B cell (primary cell): ENCODE results near the gene TRIM2. TPM values are rescaled to one million over a fixed set of nuclear protein-coding genes. Genes with fewer than 3 reads are reported as not detected.

Source experiments
- ATAC-seq: fragments of 200-7000 bp; cut with Tn5 transposase; one replicate; pipeline ENCODE4 v1.10.0; 2021; ENCODE audit warnings: low read depth, mild to moderate bottlenecking, moderate number of reproducible peaks, moderate library complexity
- CTCF ChIA-PET: fragments of 350-600 bp; sonication (Branson Sonifier 250); formaldehyde crosslinking; loops from one replicate; lab custom pipeline; 2021; ENCODE audit warnings: antibody characterized with exemption, inconsistent platforms; lab: Charles Lee
- POLR2A ChIA-PET: fragments of 350-600 bp; sonication (Branson Sonifier 250); formaldehyde crosslinking; loops from one replicate; lab custom pipeline; 2021; ENCODE audit warnings: antibody characterized with exemption; lab: Charles Lee
- DNase-seq: peaks from one replicate; pipeline ENCODE4 v3.0.0; 2013
- H2AFZ ChIP-seq: 2 replicates; pipeline ENCODE4 v1.6.1; 2012; ENCODE audit warnings: mild to moderate bottlenecking, low read depth, low read length; ENCODE audit not compliant: insufficient read depth, poor library complexity, severe bottlenecking
- H3K27ac ChIP-seq, 2 donors: 1 replicate in 1 of 2; 2 replicates in 1 of 2; pipeline ENCODE4 v1.5.1; 2012 to 2013; ENCODE audit warnings: low read length in 2 of 2, mild to moderate bottlenecking in 2 of 2, moderate library complexity in 1 of 2
- H3K27me3 ChIP-seq, 4 experiments: fragments of 200-600 bp in 1 of 4; sonication (generic) in 1 of 4; replicated peaks in 1 of 4; 1 replicate in 2 of 4; 2 replicates in 2 of 4; pipeline versions ENCODE4 v1.6.1 to v1.7.0; 2013 to 2016; ENCODE audit warnings: low read length in 3 of 4, mild to moderate bottlenecking in 2 of 4, mixed read lengths in 1 of 4, moderate library complexity in 1 of 4; ENCODE audit not compliant: insufficient read depth in 4 of 4, control insufficient read depth in 3 of 4; ENCODE audit errors: control extremely low read depth in 1 of 4
- H3K36me3 ChIP-seq, 2 experiments: replicated peaks in 1 of 2; 1 replicate in 1 of 2; 2 replicates in 1 of 2; pipeline versions ENCODE4 v1.6.1 to v1.7.1; 2013; ENCODE audit warnings: low read length in 1 of 2; ENCODE audit not compliant: insufficient read depth in 2 of 2, control insufficient read depth in 1 of 2; ENCODE audit errors: control extremely low read depth in 1 of 2, extremely low read depth in 1 of 2
- H3K4me1 ChIP-seq, 2 donors: fragments of 200-600 bp in 1 of 2; sonication (generic) in 1 of 2; 1 replicate in 1 of 2; 2 replicates in 1 of 2; pipeline versions ENCODE4 v1.5.1 to v1.6.1; 2013 to 2017; ENCODE audit warnings: low read length in 2 of 2; ENCODE audit not compliant: control insufficient read depth in 2 of 2, insufficient read depth in 2 of 2
- H3K4me2 ChIP-seq: replicated peaks from 2 replicates; pipeline ENCODE3; 2012; ENCODE audit warnings: mild to moderate bottlenecking, low read depth, low read length; ENCODE audit not compliant: poor library complexity, severe bottlenecking
- H3K4me3 ChIP-seq, 5 experiments: fragments of 200-600 bp in 1 of 5; sonication (generic) in 1 of 5; 1 replicate in 3 of 5; 2 replicates in 2 of 5; pipeline versions ENCODE4 v1.5.1 to v1.7.0; 2011 to 2016; ENCODE audit warnings: low read length in 4 of 5, mild to moderate bottlenecking in 4 of 5, low read depth in 2 of 5, control low read depth in 1 of 5, moderate library complexity in 1 of 5; ENCODE audit not compliant: insufficient read depth in 1 of 5; ENCODE audit errors: control extremely low read depth in 1 of 5, extremely low read depth in 1 of 5
- H3K79me2 ChIP-seq: fragments of 200-600 bp; sonication (generic); one replicate; pipeline ENCODE4 v1.6.0; 2016; ENCODE audit warnings: low read length; ENCODE audit not compliant: control insufficient read depth, insufficient read depth
- H3K9ac ChIP-seq: fragments of 200-600 bp; sonication (generic); 2 replicates; pipeline ENCODE4 v1.6.1; 2017; ENCODE audit warnings: mild to moderate bottlenecking, low read length, moderate library complexity
- H3K9me3 ChIP-seq, 3 donors: one replicate each; pipeline versions ENCODE4 v1.6.1 to v1.7.1; 2013; ENCODE audit warnings: low read length in 2 of 3; ENCODE audit not compliant: control insufficient read depth in 2 of 3, insufficient read depth in 1 of 3; ENCODE audit errors: control extremely low read depth in 1 of 3
- H4K20me1 ChIP-seq: 2 replicates; pipeline ENCODE4 v1.6.0; 2012; ENCODE audit warnings: mild to moderate bottlenecking, low read length; ENCODE audit not compliant: insufficient read depth, control insufficient read depth, poor library complexity, severe bottlenecking
- H3K27ac Mint-ChIP-seq: one replicate; pipeline ENCODE4 v1.8.0; 2021; ENCODE audit warnings: mixed read lengths
- H3K27me3 Mint-ChIP-seq: one replicate; pipeline ENCODE4 v1.8.0; 2021; ENCODE audit warnings: mixed read lengths
- H3K4me1 Mint-ChIP-seq: one replicate; pipeline ENCODE4 v1.8.0; 2021; ENCODE audit warnings: mixed read lengths
- H3K4me3 Mint-ChIP-seq: one replicate; pipeline ENCODE4 v1.8.0; 2021; ENCODE audit warnings: mixed read lengths
- H3K9me3 Mint-ChIP-seq: one replicate; pipeline ENCODE4 v1.8.0; 2022; ENCODE audit warnings: mixed read lengths; ENCODE audit not compliant: insufficient read depth
- EZH2 ChIP-seq: IDR thresholded peaks from 2 replicates; pipeline ENCODE4 v1.6.1; 2012; ENCODE audit warnings: borderline replicate concordance, low read depth, mild to moderate bottlenecking, moderate library complexity, low read length; ENCODE audit not compliant: insufficient read depth, poor library complexity, severe bottlenecking
- WGBS: methylation state at CpG from one replicate; pipeline ENCODE4 v1.1.5; 2013; ENCODE audit warnings: missing lambda C conversion rate; ENCODE audit not compliant: insufficient coverage; 5-methylcytosine and 5-hydroxymethylcytosine counted together
- intact Hi-C: fragments of 100-400 bp; cut with micrococcal nuclease; formaldehyde crosslinking; loops from one replicate; pipeline ENCODE4 v1.10.0; 2022
- polyA plus RNA-seq: library from polyadenylated mRNA; depleted of rRNA; stranded (reverse); fragments of >200 nt; gene quantifications from 2 replicates; pipeline ENCODE4 v1.2.3, GENCODE V29; 2012
- total RNA-seq, 2 donors: library from RNA; stranded (reverse); fragments of 120-200 nt in 1 of 2; gene quantifications; 1 replicate in 1 of 2; 2 replicates in 1 of 2; pipeline versions ENCODE4 v1.2.3 to v1.2.4, GENCODE V29; 2013 to 2022
- TF ChIP-seq, protein P1 (sequence below): fragments of 200-600 bp; IDR thresholded peaks from one replicate; pipeline ENCODE4 v1.8.0; 2022; ENCODE audit warnings: antibody characterized with exemption, mild to moderate bottlenecking

TRIM2 gene
- total and polyA plus RNA-seq, 2 donors (not counting 1 experiment from before 2014, with no cell fraction given): 1.2 to 6.4 TPM

DNA sequence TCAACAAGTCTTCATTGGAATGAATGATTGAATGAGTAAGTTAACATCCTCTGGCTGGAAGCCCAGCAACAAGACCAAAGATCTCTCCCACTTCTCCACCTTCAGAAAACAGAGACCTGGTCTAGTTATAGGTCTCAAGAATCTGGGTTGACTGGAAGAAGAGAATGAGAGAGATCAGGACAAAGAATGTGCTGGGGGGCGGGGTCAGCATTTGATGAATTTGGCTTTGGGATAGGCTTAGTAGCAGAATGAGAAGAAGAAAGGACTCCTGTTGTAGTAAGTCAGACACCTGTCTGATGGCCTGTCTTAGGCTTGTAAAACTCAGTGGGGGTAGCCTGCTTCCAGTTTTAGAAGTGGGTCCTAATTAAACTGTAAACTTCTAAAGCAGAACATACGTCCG lies 51.0 kb downstream of the TRIM2 start:
- Histone ChIP-seq H3K36me3 (no peaks in the 10 kb centered on the region), H3K9ac (no peak overlapping the region), H3K4me1 (peaks cover 9 to 11% of the 10 kb centered on the region in 2 donors), H3K79me2 (no peaks in the 10 kb centered on the region), H3K9me3 (no peaks in the 10 kb centered on the region), H3K4me3 (no peak overlapping the region), H4K20me1 (no peaks in the 10 kb centered on the region), H2AFZ (no peak overlapping the region), H3K27me3 (peaks cover 0 to 22% (median 16%) of the 10 kb centered on the region in 4 experiments), H3K4me2 (no peak overlapping the region), H3K27ac (no peak overlapping the region)
- POLR2A ChIA-PET: no interaction called here
- CTCF ChIA-PET: no interaction called here
- 97% methylated on average over 2 of the region's 3 CpGs for WGBS
- no peak overlapping the region for H3K4me3 Mint-ChIP-seq
- intact Hi-C loops: loop anchor here (10.0 kb wide), 1 partner anchor 70 kb away; no protein-coding TSS in a partner anchor
- no peak for DNase-seq
- no peak overlapping the region for H3K27ac Mint-ChIP-seq
- no peak for ATAC-seq
- H3K4me1 Mint-ChIP-seq: peaks cover 10% of the 10 kb centered on the region
- H3K9me3 Mint-ChIP-seq: no peaks in the 10 kb centered on the region
- H3K27me3 Mint-ChIP-seq: peaks cover 19% of the 10 kb centered on the region
- TF ChIP-seq, protein P1, sequence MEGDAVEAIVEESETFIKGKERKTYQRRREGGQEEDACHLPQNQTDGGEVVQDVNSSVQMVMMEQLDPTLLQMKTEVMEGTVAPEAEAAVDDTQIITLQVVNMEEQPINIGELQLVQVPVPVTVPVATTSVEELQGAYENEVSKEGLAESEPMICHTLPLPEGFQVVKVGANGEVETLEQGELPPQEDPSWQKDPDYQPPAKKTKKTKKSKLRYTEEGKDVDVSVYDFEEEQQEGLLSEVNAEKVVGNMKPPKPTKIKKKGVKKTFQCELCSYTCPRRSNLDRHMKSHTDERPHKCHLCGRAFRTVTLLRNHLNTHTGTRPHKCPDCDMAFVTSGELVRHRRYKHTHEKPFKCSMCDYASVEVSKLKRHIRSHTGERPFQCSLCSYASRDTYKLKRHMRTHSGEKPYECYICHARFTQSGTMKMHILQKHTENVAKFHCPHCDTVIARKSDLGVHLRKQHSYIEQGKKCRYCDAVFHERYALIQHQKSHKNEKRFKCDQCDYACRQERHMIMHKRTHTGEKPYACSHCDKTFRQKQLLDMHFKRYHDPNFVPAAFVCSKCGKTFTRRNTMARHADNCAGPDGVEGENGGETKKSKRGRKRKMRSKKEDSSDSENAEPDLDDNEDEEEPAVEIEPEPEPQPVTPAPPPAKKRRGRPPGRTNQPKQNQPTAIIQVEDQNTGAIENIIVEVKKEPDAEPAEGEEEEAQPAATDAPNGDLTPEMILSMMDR: no peak
- TF ChIP-seq EZH2: no peak

DNA sequence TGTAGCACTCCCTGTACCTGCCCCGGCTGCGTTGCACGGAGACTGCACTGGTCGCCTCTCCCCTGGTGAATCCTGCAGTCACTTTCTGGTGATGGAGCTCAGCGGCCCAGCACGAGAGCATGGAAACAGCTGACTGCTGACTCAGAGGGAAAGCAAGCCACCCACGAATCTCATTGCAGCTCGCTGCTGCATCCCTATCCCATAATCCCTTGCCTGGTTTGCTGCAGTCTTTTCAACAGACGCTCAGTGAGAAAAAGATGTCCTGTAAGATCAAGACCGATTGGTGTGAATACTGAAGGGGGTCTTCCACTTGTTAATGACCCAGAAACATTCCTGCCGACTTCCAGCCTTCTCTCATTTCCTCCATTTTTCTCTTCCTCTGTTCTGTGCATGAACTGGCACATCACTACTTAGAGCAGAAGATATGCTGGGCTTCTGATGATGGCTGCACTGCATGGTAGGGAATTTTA lies 52.9 kb downstream of the TRIM2 start:
- no peaks in the 10 kb centered on the region for H3K9me3 ChIP-seq
- Mint-ChIP-seq H3K4me3 (no peak overlapping the region), H3K4me1 (peaks cover 4% of the 10 kb centered on the region), H3K27ac (no peak overlapping the region), H3K9me3 (peaks cover 5% of the 10 kb centered on the region), H3K27me3 (peaks cover 26% of the 10 kb centered on the region)
- no peaks in the 10 kb centered on the region for H3K36me3 ChIP-seq
- TF ChIP-seq EZH2: no peak
- TF ChIP-seq, protein P1: no peak
- H3K4me2 ChIP-seq: peak overlapping the region; percentile 43
- H2AFZ ChIP-seq: peak overlapping the region; percentile 18
- no peaks in the 10 kb centered on the region for H4K20me1 ChIP-seq
- H3K9ac ChIP-seq: no peak overlapping the region
- POLR2A ChIA-PET: no interaction called here
- 28% methylated on average over 7 of the region's 11 CpGs for WGBS
- H3K79me2 ChIP-seq: no peaks in the 10 kb centered on the region
- CTCF ChIA-PET: no interaction called here
- H3K27me3 ChIP-seq: peaks cover 0 to 22% (median 16%) of the 10 kb centered on the region in 4 experiments
- H3K4me1 ChIP-seq: peaks cover 7 to 9% of the 10 kb centered on the region in 2 donors
- intact Hi-C loops: loop anchor here (10.0 kb wide), 1 partner anchor 68 kb away; no protein-coding TSS in a partner anchor
- ATAC-seq (peak; percentile 17), DNase-seq (peak; percentile 20)
- H3K4me3 ChIP-seq: no peak overlapping the region
- H3K27ac ChIP-seq: no peak overlapping the region
